ENCODE results near the gene ATP1A4.

DNA sequence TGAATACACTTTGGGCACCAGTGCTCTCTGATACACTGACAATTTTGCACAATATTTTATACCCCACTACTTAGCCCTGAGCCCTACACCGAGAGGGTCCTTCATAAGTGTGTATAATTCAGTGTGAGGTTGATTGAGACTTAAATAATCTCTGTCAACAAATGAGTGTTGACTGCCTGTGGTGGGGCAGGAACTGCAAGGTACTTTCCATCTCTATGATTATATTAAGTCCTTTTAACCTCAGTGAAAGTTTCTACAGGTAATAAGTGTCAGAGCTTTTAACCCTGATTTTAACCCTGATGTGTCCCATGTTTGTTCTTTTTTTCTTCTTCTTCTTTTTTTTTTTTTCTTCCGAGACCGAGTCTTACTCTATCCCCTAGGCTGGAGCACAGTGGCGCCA, 44.7 kb downstream of the ATP1A4 start:
- TF ChIP-seq TAF1 (IDR thresholded peaks at IDR 0.05; ENCODE audit: low read depth, low read length) (no peak), JUND (IDR thresholded peaks at IDR 0.05; ENCODE audit: low read length) (no peak), CREB1 (IDR thresholded peaks at IDR 0.05) (no peak), RAD21 (IDR thresholded peaks at IDR 0.05 in 1 of 2, conservative IDR thresholded peaks at IDR 0.05 in 1 of 2; ENCODE audit: low read depth in 2 of 2, low read length in 2 of 2) (no peak), TBP (IDR thresholded peaks at IDR 0.05; ENCODE audit: low read depth, low read length) (no peak), POLR2A (IDR thresholded peaks at IDR 0.05; ENCODE audit: control extremely low read depth in 1 of 2, low read depth in 2 of 2, low read length in 2 of 2) (no peak), EZH2 (IDR thresholded peaks at IDR 0.05; ENCODE audit: low read depth, low read length, severe bottlenecking) (no peak), FOSL1 (IDR thresholded peaks at IDR 0.05; ENCODE audit: insufficient read depth, low read depth, low read length) (no peak)
- TF ChIP-seq, protein P1, sequence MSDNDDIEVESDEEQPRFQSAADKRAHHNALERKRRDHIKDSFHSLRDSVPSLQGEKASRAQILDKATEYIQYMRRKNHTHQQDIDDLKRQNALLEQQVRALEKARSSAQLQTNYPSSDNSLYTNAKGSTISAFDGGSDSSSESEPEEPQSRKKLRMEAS (IDR thresholded peaks at IDR 0.05): no peak
